Placental pericyte (primary cell): ENCODE results near the gene BASP1. TPM values are rescaled to one million over a fixed set of nuclear protein-coding genes. Genes with fewer than 3 reads are reported as not detected.

ENCODE experiments used
- small RNA-seq: library from RNA; depleted of rRNA; stranded (forward); fragments of <200 nt; gene quantifications from one replicate; pipeline ENCODE3, GENCODE V24; 2012; ENCODE audit warnings: low replicate concordance
- total RNA-seq: library from RNA; depleted of rRNA; stranded (reverse); fragments of >200 nt; gene quantifications from 2 replicates; pipeline ENCODE4 v1.2.3, GENCODE V29; 2012

Gene BASP1
- total RNA-seq: 155 and 250 TPM in 2 replicates

DNA sequence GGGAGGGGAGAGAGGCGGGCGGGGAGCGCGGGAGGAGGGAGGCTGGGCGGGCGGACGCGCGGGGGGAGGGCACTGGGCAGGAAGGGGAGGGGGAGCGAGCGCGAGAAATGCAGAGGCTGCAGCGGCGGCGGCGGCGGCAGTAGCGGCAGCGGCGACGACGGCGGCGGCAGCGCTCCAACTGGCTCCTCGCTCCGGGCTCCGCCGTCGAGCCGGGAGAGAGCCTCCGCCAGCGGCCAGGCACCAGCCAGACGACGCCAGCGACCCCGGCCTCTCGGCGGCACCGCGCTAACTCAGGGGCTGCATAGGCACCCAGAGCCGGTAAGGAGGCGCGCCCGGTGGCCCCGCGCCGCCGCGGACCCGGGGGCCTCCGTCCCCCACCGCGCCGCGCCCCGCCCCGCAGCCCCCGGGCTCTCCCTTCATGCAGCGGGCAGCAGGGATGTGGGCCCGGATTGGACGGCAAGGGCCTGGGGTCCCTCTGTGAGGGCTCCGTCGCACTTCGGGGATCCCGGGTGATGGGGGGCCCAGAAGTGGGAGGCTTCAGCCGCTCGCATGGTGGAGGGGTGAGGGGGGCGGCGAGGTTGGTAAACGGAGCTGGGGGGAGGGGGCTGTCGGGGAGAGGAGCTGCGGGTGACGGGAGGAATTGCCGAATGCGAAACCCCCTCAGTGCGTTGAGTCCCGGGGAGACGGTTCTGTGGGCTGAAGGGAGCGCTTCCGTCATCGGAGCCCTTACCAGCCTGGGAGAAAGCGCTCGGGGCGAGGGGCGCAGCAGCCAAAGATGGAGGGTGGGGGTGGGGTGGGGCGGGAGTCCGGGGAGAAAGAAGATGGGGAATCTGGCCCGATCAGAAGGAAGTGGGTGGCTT is at the start of gene BASP1:
TSS of gene BASP1 (plus strand) at position 139 of the 860 bp plus-strand sequence. CDS start 57,586 bp downstream, outside the sequence.

Small RNAs within 50 kb of the gene (small RNA-seq; reads per million reads assigned to genes)
- not detected for gene RNU6-1003P
